Aorta (tissue), 5 donors: ENCODE results near the gene LRIT3. TPM values are rescaled to one million over a fixed set of nuclear protein-coding genes. Genes with fewer than 3 reads are reported as not detected.

Experiments
- ATAC-seq: fragments of 200-7000 bp; cut with Tn5 transposase; one replicate; pipeline ENCODE4 v1.9.1; 2022; ENCODE audit warnings: moderate library complexity; ENCODE audit not compliant: low FRiP score
- DNase-seq, 2 donors: peaks; one replicate each; pipeline ENCODE4 v3.0.0-alpha.2; 2020
- H3K27ac ChIP-seq, 2 donors: one replicate each; pipeline ENCODE4 v1.5.1; 2013; ENCODE audit warnings: low read length in 2 of 2, mild to moderate bottlenecking in 2 of 2, moderate library complexity in 2 of 2, control low read depth in 1 of 2, inconsistent platforms in 1 of 2, low read depth in 1 of 2
- H3K27me3 ChIP-seq, 2 donors: one replicate each; pipeline ENCODE4 v1.6.1; 2013; ENCODE audit warnings: control low read depth in 1 of 2, low read length in 1 of 2, mild to moderate bottlenecking in 1 of 2, moderate library complexity in 1 of 2; ENCODE audit not compliant: insufficient read depth in 2 of 2, control insufficient read depth in 1 of 2
- H3K36me3 ChIP-seq, 2 donors: one replicate each; pipeline ENCODE4 v1.6.1; 2013; ENCODE audit warnings: control low read depth in 1 of 2, low read length in 1 of 2, mild to moderate bottlenecking in 1 of 2; ENCODE audit not compliant: insufficient read depth in 2 of 2, control insufficient read depth in 1 of 2
- H3K4me1 ChIP-seq, 2 donors: one replicate each; pipeline ENCODE4 v1.6.1; 2013; ENCODE audit warnings: low read length in 2 of 2, control low read depth in 1 of 2, mild to moderate bottlenecking in 1 of 2, moderate library complexity in 1 of 2; ENCODE audit not compliant: insufficient read depth in 2 of 2, control insufficient read depth in 1 of 2
- H3K4me3 ChIP-seq, 2 donors: one replicate each; pipeline ENCODE4 v1.5.1; 2013; ENCODE audit warnings: low read length in 2 of 2, control low read depth in 1 of 2, mild to moderate bottlenecking in 1 of 2
- H3K9me3 ChIP-seq: one replicate; pipeline ENCODE4 v1.6.1; 2013; ENCODE audit warnings: mild to moderate bottlenecking, low read length; ENCODE audit not compliant: control insufficient read depth
- WGBS, 2 donors: extraction: QIAGEN DNeasy Blood & Tissue Kit; methylation state at CpG; one replicate each; pipeline ENCODE4 v1.1.7; 2013; 5-methylcytosine and 5-hydroxymethylcytosine counted together
- intact Hi-C, 2 donors: fragments of 100-400 bp; cut with DNase I; formaldehyde crosslinking; loops; one replicate each; pipeline versions ENCODE4 v1.14.2 to v1.15.0; 2022
- polyA plus RNA-seq, 2 donors: library from polyadenylated mRNA; stranded (reverse); fragments of 200-250 nt; gene quantifications; one replicate each; pipeline ENCODE4 v1.2.3, GENCODE V29; 2013
- total RNA-seq, 2 donors: library from RNA; stranded (reverse); fragmentation: NEBNext Ultra II Directional; extraction: Animal tissue kit (Norgen Biotek cat#: 25700); gene quantifications; one replicate each; pipeline ENCODE4 v1.2.1, GENCODE V29; 2021
- donor health status: healthy with polysubstance abuse.
- donor health status: Bipolar disorder and iron deficiency.
- donor health status: DM: no; HTN: no; CAD: no.
- donor health status: DM: no; HTN: no; CAD: no.
- donor health status: DM: yes; HTN: yes; CAD: no.

Gene LRIT3
- total and polyA plus RNA-seq, 4 donors, result 0.26 to 0.49 (median 0.36) TPM; not detected in 1

DNA sequence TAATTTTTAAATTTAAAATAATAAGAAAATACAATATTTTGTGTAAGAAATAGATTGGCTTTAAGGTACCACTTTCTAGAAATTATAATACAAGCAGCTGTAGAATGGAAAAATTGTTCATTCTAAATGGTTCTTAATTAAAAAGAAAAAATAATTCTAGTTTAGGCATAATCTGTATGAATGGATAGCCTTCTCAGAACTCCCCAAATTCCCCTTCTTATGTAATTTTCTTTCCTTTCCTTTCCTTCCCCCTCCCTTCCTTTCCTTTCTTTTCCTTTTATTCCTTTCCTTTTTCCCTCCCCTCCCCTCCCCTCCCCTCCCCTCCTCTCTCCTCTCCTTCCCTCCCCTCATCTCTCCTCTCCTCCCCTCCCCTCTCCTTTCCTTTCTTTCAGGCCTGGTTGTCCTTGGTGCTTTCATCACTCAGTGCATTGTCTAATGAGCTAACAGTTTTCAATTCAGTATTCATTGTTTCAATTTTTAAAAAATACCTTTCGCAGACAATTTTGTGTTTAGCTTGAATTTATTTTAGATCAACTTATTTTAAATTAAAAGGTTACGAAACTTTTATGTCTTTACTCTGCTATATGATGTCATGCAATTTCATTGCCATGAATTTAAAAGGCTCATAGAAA, 28.8 kb downstream of the LRIT3 start:
- H3K27me3 ChIP-seq, result no peaks in the 10 kb centered on the region
- no peak overlapping the region for H3K4me3 ChIP-seq
- H3K4me1 ChIP-seq, result no peaks in the 10 kb centered on the region
- peaks cover 2% of the 10 kb centered on the region for H3K9me3 ChIP-seq
- no peaks in the 10 kb centered on the region for H3K36me3 ChIP-seq
- DNase-seq, result no peak
- no peak overlapping the region for H3K27ac ChIP-seq
- intact Hi-C loops, result no loop called here
- WGBS, 2 donors, result 89 to 93% methylated on average over 2 of the region's 2 CpGs
- no peak for ATAC-seq

DNA sequence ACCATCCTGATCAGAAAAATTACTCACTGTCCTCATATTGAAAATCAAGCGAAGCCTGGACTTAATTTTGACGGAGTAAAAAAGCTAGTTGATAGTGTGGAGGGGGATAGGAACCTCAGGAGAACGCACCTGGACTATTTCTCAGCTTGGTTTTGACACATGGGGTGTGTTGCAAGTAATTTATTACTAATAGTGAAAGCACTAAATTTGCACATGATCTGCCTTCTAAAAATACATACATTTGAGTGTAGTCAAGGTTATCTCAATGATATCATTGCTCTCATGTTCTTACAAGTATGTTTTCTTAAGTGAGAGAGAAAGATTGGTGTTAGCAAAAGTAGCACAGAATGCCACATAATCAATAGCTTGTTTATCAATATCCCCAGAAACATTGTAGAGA, 29.5 kb downstream of the LRIT3 start:
- peaks cover 2% of the 10 kb centered on the region for H3K9me3 ChIP-seq
- 70 to 82% methylated on average over 3 of the region's 3 CpGs for WGBS, 2 donors
- no peaks in the 10 kb centered on the region for H3K4me1 ChIP-seq
- DNase-seq (no peak), ATAC-seq (no peak)
- no peak overlapping the region for H3K4me3 ChIP-seq
- no peak overlapping the region for H3K27ac ChIP-seq
- H3K27me3 ChIP-seq, result no peaks in the 10 kb centered on the region
- intact Hi-C loops, result no loop called here
- no peaks in the 10 kb centered on the region for H3K36me3 ChIP-seq

GRCh38 chr4:109878355-109878754, 30.4 kb downstream of the LRIT3 start:
- no peak overlapping the region for H3K27ac ChIP-seq
- H3K36me3 ChIP-seq, result no peaks in the 10 kb centered on the region
- WGBS, 2 donors, result 52 to 72% methylated on average over 2 of the region's 2 CpGs
- H3K9me3 ChIP-seq, result peaks cover 2% of the 10 kb centered on the region
- no peak overlapping the region for H3K4me3 ChIP-seq
- no peaks in the 10 kb centered on the region for H3K4me1 ChIP-seq
- ATAC-seq (no peak), DNase-seq (no peak)
- H3K27me3 ChIP-seq, result no peaks in the 10 kb centered on the region
- intact Hi-C loops, result no loop called here

DNA sequence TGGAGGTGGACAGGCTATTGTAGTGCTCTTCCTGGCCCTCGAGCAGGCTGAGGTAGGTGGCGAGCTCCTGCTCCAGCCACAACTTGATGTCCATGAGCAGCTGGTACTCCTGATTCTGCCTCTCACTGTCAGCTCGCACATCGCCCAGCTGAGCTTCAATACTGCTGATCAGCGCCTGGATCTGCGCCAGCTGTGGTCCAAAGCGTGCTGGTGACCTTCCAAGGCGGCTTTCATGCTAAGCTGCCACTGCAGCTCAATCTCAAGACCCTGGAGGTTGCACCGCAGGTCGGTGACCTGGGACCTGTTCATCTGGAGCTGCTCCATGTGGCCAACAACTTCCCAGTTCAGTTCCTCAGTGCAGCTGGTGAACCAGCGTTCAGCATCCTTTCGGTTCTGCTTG, 31.2 kb downstream of the LRIT3 start:
- intact Hi-C loops, result no loop called here
- H3K27me3 ChIP-seq, result no peaks in the 10 kb centered on the region
- peaks cover 2% of the 10 kb centered on the region for H3K9me3 ChIP-seq
- WGBS, 2 donors, result 79 to 81% methylated on average over 12 of the region's 12 CpGs
- no peaks in the 10 kb centered on the region for H3K4me1 ChIP-seq
- DNase-seq (no peak), ATAC-seq (no peak)
- H3K27ac ChIP-seq, result no peak overlapping the region
- H3K36me3 ChIP-seq, result no peaks in the 10 kb centered on the region
- no peak overlapping the region for H3K4me3 ChIP-seq

DNA sequence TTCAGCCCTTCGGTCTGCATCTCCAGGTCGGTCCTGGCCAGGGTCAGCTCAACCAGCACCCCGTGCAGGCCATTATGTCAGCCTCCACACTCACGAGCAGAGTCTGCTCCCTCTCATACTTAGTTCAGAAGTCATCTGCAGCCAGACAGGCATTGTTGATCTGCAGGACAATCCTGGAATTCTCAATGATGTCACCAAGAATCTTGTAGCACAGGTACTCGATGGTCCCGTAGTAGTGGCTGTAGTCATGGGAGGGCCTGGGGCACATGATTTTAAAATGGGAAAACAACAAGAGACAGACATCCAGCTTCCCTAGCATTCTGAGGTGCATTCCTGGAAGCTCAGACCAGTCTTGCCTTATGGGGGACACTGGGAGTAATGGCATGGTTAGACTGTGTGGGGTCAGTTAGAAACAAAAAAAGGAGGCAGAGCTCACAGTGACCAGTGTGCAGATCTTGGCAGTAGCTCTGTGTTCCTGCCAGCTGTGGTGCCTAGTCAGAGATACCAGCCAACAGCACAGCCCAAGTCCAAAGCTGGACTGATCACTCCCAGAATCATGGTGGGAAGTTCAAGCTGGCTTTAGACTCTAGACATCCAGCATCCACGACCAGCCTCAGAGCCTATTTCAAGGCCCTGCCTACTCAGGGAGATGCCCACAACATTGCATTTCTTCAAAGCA, 31.9 kb downstream of the LRIT3 start:
- H3K4me1 ChIP-seq, result no peaks in the 10 kb centered on the region
- no peaks in the 10 kb centered on the region for H3K36me3 ChIP-seq
- peaks cover 1% of the 10 kb centered on the region for H3K9me3 ChIP-seq
- H3K27ac ChIP-seq, result no peak overlapping the region
- no peaks in the 10 kb centered on the region for H3K27me3 ChIP-seq
- DNase-seq, result no peak
- WGBS, 2 donors, result 84 to 85% methylated on average over 7 of the region's 7 CpGs
- ATAC-seq, result no peak
- H3K4me3 ChIP-seq, result no peak overlapping the region
- intact Hi-C loops, result no loop called here

- Histone ChIP-seq H3K27ac (no peak overlapping the region), H3K4me1 (no peaks in the 10 kb centered on the region), H3K4me3 (no peak overlapping the region), H3K27me3 (no peaks in the 10 kb centered on the region), H3K9me3 (no peaks in the 10 kb centered on the region), H3K36me3 (no peaks in the 10 kb centered on the region)
- intact Hi-C loops, result no loop called here
- no peak for DNase-seq
- no peak for ATAC-seq
These were observed 38.4 kb downstream of the LRIT3 start for GRCh38 chr4:109886303-109886702.

DNA sequence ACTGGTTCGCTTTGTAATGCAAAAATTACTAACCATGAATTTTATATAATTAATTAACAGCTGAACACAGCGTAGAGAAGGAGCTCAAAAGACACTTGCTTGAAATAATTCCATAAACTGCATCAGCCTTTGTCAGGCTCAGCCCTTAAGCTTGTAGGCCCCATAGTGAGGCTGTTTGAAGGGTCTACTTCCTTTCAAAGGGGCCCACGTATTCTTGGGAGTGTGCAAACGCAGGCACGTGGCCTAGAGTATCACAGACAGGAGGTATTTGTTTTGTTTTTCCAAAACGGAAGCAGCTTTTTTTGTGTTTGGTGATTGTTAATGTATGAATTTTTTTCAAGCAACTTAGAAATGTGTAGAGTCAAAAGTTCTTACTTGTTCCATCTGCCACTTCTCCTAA, 39.2 kb downstream of the LRIT3 start:
- Histone ChIP-seq H3K27me3 (no peaks in the 10 kb centered on the region), H3K4me1 (no peaks in the 10 kb centered on the region), H3K36me3 (no peaks in the 10 kb centered on the region), H3K27ac (no peak overlapping the region), H3K9me3 (no peaks in the 10 kb centered on the region), H3K4me3 (no peak overlapping the region)
- 37 to 41% methylated on average over 6 of the region's 6 CpGs for WGBS, 2 donors
- intact Hi-C loops, result no loop called here
- ATAC-seq (no peak), DNase-seq (no peak)

- H3K36me3 ChIP-seq, result no peaks in the 10 kb centered on the region
- no peak overlapping the region for H3K4me3 ChIP-seq
- intact Hi-C loops, result no loop called here
- no peak overlapping the region for H3K27ac ChIP-seq
- H3K9me3 ChIP-seq, result no peaks in the 10 kb centered on the region
- H3K4me1 ChIP-seq, result no peaks in the 10 kb centered on the region
- ATAC-seq (no peak), DNase-seq (no peak)
- H3K27me3 ChIP-seq, result no peaks in the 10 kb centered on the region
These were observed 42.2 kb downstream of the LRIT3 start for GRCh38 chr4:109890076-109890475.

- H3K9me3 ChIP-seq, result no peaks in the 10 kb centered on the region
- H3K4me3 ChIP-seq, result no peak overlapping the region
- DNase-seq, result no peak
- intact Hi-C loops, result no loop called here
- H3K36me3 ChIP-seq, result no peaks in the 10 kb centered on the region
- no peaks in the 10 kb centered on the region for H3K27me3 ChIP-seq
- H3K4me1 ChIP-seq, result no peaks in the 10 kb centered on the region
- no peak for ATAC-seq
- no peak overlapping the region for H3K27ac ChIP-seq
- 91% methylated on average over 8 of the region's 8 CpGs for WGBS, 2 donors
These were observed 54.8 kb downstream of the LRIT3 start for GRCh38 chr4:109902559-109903251.
